ENCODE data around the gene LUZP1. TPM values are rescaled to one million over a fixed set of nuclear protein-coding genes. Genes with fewer than 3 reads are reported as not detected.

LUZP1 gene
- polyA plus RNA-seq, 3 donors = 31.4 to 36.7 (median 32.2) TPM

DNA sequence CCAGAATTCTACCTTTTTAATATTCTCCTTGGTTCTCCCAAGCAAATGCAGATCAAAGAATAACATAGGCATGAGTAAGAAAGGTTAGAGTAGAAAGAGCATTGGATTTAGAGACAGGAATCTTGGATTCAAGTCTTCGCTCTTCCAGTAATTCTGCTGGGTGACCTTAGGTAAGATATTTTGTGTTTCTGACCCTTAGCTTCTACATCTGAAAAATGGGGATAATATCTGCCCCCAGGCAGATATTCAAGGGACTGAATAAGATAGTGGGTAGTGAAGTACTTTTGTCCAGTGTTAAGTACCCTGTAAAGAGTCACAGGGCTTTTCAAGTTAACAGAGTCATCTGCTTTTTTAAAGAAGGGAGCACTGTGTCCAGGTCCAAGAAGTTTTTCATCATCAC lies 78.6 kb downstream of the LUZP1 start:
- no peak for DNase-seq

- DNase-seq = no peak
These were observed 80.6 kb downstream of the LUZP1 start for GRCh38 chr1:23088027-23088426.

GRCh38 chr1:23085696-23086095 lies 83.0 kb downstream of the LUZP1 start:
- DNase-seq = no peak

DNA sequence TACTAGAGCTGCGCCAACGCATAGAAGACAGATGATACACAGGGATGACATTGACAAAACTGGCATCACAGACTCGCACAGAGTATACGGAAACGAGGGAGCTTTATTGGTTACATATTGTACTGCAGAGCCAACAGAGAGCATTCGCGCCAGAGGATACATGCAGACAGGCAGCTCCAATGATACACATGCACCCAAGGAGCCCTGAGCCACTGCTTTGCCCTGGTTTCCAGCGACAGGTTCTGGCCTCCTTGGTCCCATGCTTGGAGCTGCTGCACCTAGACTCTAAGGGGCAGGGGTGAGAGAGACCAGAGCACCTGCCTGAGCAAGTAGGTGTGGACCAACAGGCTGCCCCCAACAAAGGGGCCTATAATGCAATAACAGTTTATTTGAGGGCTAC lies 83.8 kb downstream of the LUZP1 start:
- no peak for DNase-seq

GRCh38 chr1:23083714-23084480 lies 84.8 kb downstream of the LUZP1 start:
- DNase-seq = no peak

DNA sequence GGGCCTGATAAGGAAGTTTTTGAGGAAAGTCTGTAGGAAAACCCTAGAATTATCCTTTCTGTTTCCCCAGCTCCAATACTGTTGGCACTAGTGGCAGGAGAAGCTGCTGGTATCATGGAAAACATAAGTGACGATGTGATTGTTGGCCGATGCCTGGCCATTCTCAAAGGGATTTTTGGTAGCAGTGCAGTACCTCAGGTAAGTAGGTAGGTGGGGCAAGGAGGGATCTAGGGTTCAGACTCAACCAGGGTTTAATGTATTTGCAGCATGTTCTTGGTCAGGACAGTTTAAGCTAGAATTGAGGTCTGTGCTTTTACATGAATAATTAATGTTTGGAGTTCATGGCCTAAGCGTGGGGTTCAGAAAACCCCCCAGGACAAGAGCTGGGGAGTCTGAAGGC lies 87.3 kb downstream of the LUZP1 start:
- no peak for DNase-seq

DNA sequence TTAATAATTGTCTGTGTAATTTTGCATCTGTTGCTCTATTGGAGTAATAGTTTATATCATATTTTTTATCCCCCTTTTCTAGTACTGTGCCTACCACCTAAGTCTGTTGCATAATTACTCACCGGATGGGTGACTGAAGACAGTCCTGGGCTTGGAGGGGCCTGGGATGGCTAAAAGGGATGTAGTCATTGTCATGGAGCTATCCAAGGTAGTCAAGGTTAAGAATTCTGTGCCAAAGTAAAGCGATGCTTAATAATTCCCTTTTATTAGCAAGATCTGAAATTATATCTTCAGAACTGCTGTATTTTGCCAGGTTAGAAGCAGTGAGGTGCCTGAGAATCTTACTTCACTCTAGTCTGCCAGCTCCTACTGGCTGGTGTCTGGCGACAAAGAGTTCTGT lies 87.8 kb downstream of the LUZP1 start:
- no peak for DNase-seq

DNA sequence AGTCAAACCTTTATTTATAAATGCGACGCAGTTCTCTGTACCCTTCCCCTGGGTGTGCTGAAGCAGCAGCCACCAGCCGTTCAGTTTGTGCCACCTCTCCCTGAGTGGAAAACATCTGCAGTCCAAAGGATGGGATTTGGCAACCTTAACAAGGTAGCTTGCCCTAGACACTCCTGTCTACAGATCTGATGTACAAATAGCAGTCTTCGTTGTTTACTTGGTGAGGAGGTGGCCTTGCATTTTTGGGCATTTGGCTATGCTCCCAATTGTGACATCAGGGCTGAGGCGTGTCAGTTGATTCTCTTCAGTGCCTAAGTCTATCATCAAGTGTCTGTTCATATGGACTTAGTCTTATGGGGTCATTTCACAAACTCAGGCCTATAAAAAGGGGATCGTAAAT lies 89.6 kb downstream of the LUZP1 start:
- DNase-seq = no peak

- no peak for DNase-seq
These were observed 94.6 kb downstream of the LUZP1 start for GRCh38 chr1:23074012-23074411.

- no peak for DNase-seq
These were observed 99.0 kb downstream of the LUZP1 start for GRCh38 chr1:23069675-23070074.

DNA sequence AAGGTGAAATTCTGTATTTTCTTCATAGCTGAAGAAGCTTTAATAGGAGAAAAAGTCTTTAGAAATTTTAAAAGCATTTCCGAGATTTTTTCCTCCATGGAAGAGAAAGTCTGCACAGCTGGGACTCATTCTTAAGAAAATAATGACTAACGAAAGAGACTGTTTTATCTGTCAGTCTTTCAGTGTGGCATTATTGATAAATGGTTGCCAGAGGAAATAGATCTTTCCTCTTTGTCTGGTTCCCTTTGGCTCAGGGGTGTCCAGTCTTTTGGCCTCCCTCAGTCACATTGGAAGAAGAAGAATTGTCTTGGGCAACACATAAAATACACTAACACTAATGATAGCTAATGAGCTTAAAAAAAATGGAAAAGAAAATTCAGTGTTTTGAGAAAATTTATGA lies 99.5 kb downstream of the LUZP1 start:
- DNase-seq = no peak

GRCh38 chr1:23066075-23066474 lies 102.6 kb downstream of the LUZP1 start:
- DNase-seq = no peak

DNA sequence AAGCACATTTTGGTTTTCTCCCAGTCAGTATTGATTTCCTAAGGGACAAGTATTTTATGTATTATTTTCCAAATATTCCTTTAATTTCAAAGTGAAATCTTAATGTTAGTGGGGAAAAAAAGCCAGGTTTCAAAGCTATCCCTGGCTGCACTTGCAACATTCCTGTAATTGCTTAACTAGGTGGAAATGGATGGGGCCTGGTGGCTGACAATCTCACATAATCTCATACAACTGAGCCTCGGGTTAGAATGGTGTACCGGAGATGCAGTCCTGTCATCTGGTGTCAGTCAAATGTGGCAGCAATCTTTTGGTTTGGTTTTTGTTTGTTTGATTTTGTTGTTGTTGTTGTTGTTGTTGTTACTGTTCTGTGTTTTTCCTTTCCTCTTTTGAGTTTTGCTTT lies 103.3 kb downstream of the LUZP1 start:
- DNase-seq = no peak

DNA sequence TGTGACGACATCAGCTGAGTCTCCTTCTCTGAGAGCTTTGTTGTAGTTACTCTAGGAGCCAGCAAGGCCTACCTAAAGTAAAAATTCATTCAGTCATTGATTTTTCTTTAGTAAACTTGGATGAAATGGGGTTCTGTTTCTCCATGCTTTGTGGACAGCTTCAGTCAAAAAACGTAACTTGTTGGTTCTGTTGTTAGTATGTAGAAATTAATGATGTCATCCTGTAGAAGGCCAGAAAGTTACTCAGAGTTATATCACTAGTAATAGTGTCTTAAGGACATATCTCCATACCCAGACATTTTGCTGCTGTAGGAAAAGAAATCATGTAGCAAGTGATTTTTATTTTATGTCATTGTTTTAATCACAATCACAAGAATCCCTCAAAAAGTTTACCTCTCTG lies 106.4 kb downstream of the LUZP1 start:
- DNase-seq = no peak

- DNase-seq = no peak
These were observed 111.4 kb downstream of the LUZP1 start for GRCh38 chr1:23057301-23057700.

GRCh38 chr1:23051290-23051909 lies 117.3 kb downstream of the LUZP1 start:
- DNase-seq = no peak

- DNase-seq = no peak
These were observed 118.5 kb downstream of the LUZP1 start for GRCh38 chr1:23050201-23050600.

DNA sequence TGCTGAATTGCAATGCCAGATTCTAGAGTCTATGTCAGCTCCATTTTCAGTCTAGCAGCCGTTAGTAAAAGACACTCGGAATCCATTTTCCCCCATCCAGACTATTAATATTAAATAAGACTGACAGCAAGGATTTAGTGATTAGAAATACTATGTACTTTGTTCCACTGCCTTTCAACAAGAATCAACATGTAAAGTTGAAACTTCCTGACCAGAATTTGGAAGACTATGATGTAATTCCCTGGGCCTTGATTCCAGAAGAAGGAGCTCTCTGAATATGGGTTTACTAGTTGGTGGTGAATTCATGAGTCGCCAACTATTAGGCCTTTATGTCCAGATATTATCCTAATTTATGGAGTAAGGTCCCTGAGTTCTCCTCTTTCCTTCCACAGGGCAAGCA lies 124.6 kb downstream of the LUZP1 start:
- no peak for DNase-seq

DNA sequence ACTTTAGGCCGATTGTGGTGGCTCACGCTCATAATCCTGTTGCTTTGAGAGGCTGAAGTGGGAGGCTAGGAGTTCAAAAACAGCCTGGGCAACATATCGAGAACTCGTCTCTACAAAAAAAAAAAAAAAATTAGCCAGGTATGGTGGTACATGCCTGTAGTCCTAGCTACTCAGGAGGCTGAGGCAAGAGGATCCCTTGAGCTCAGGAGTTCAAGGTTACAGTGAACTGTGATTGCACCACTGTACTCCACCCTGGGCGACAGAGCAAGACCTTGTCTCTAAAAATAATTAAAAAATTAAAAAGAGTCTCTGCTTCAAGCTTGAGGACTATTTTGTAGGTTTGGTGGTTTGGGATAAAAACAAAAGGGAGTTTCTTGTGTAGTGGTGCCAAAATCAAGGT lies 128.1 kb downstream of the LUZP1 start:
- DNase-seq = no peak

GRCh38 chr1:23039308-23039826 lies 129.3 kb downstream of the LUZP1 start:
- no peak for DNase-seq

- DNase-seq = no peak
These were observed 131.4 kb downstream of the LUZP1 start for GRCh38 chr1:23037081-23037740.

GRCh38 chr1:23035823-23036452 lies 132.7 kb downstream of the LUZP1 start:
- no peak for DNase-seq

All from renal pelvis (tissue), 4 donors.